Measurements from ENCODE around the gene KLHL2.
"Not testable (repeated sequence)": the region's sequence is repeated elsewhere in the genome, so short reads cannot be mapped to it uniquely, and the experiment has no call there.

The KLHL2 gene

DNA sequence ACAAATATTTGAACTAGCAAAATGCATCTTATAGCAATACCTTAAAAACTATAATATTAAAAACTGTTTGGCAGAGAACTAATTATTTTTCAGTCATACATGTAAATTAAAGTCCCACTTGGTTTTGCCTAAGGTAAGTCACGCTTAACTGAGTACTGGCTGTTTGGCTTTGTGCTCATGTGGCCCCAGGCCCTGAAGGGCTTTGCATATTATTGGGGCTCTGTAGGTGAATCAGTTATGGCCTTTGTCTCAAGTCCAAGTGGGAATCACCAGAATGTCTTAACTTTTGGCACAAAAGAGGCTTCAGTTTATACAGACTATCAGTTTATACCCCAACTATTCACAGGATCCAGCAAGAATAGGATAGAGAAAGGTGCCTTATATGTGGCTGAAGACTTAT, 29.5 kb downstream of the KLHL2 start:
- DNase-seq: not testable (repeated sequence)

GRCh38 chr4:165238041-165238640, 30.8 kb downstream of the KLHL2 start:
- peak; percentile 24 for DNase-seq

- DNase-seq: not testable (repeated sequence)
Measured at GRCh38 chr4:165240761-165241160, 33.4 kb downstream of the KLHL2 start.

GRCh38 chr4:165244148-165244547, 36.8 kb downstream of the KLHL2 start:
- DNase-seq: not testable (repeated sequence)

GRCh38 chr4:165244587-165245186, 37.3 kb downstream of the KLHL2 start:
- DNase-seq: not testable (repeated sequence)

- DNase-seq: peak; percentile 28
Measured at GRCh38 chr4:165248102-165248501, 40.7 kb downstream of the KLHL2 start.

DNA sequence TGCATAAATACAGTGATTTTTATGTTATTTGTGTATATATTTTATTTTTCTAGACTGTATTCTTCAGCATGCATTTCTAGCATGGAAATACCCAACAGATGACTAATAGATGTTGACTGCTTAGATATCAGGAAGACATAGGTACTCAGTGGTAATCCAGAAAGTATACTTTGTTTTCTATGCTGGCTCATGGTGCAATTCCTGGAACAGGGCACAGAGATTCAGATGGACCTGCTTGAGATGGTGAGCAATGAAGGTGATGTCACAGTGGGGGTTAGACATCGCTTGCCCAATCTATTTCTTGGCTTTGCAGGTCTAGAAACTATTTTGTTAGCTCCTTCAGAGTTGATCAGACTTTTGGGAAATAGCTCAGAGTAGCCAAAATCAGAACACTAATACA, 41.5 kb downstream of the KLHL2 start:
- DNase-seq: peak; percentile 46

DNA sequence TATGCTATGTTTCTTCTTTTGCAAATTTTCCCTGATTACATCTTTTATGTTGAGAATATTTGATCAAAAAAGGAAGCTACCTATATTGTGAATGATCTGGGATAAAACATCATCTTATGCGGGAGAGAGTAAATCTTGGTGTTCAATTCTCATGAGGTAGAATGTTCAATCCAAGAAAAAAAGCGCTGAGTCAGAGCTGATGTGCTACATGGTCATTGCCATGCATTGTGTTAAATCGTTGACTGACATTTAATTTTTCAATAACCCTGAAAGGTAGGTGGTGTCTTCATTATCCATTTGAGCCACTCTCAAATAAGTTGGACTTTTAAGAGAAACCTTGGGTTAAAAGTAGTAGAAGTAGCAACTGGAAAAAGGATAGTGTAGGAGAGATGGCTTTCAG, 47.4 kb downstream of the KLHL2 start:
- not testable (repeated sequence) for DNase-seq

DNA sequence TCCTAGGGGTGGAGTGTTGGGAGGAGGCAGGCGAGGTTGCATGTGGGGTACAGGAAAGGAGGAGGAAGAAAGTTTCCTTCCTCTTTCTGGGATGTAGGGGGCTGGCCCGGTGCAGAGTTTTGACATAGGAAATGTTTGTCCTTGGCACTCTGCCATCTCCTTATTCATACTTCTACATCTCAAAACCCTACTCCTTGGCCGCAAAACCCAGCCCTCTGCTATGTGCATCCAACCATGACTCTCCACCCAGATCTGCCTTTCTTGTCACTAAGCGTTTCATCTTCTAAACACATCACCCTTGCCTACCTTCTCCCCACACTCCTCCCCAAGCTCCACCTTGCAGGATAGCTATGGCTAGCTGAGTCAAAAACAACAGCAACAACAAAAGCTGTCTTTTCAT, 48.1 kb downstream of the KLHL2 start:
- peak; percentile 57 for DNase-seq

- not testable (repeated sequence) for DNase-seq
Measured at GRCh38 chr4:165256074-165256659, 48.8 kb downstream of the KLHL2 start.

- DNase-seq: not testable (repeated sequence)
Measured at GRCh38 chr4:165259776-165260175, 52.4 kb downstream of the KLHL2 start.

DNA sequence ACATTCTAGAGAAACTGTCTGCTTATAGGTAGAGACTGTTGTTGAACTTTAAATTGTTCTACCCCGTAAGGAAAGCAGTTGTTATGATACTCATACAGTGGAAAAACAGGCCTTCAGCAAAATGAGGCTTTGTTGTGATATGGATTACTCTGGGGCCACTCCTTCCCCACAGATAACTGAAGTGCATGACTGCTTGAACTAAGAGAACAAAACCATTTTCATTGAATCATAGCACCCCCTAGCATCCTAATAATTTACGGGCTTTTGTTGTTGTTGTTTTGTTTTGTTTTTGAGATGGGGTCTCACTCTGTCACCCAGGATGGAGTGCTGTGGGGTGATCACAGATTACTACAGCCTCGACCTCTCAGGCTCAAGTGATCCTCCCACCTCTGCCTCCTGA, 54.9 kb downstream of the KLHL2 start:
- DNase-seq: not testable (repeated sequence)

GRCh38 chr4:165263466-165263865, 56.1 kb downstream of the KLHL2 start:
- not testable (repeated sequence) for DNase-seq

- DNase-seq: not testable (repeated sequence)
Measured at GRCh38 chr4:165269931-165270330, 62.6 kb downstream of the KLHL2 start.

DNA sequence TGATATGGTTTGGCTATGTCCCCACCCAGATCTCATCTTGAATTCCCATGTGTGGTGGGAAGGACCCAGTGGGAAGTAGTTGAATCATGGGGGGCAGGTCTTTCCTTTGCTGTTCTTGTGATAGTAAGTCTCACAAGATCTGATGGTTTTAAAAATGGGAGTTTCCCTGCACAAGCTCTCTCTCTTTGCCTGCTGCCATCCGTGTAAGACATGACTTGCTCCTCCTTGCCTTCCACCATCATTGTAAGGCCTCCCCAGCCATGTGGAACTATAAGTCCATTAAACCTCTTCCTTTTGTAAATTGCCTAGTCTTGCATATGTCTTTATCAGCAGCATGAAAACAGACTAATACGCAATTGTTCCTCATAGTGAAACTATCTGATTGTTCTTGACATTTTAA, 66.1 kb downstream of the KLHL2 start:
- DNase-seq: not testable (repeated sequence)

- DNase-seq: not testable (repeated sequence)
Measured at GRCh38 chr4:165275357-165275756, 68.0 kb downstream of the KLHL2 start.

DNA sequence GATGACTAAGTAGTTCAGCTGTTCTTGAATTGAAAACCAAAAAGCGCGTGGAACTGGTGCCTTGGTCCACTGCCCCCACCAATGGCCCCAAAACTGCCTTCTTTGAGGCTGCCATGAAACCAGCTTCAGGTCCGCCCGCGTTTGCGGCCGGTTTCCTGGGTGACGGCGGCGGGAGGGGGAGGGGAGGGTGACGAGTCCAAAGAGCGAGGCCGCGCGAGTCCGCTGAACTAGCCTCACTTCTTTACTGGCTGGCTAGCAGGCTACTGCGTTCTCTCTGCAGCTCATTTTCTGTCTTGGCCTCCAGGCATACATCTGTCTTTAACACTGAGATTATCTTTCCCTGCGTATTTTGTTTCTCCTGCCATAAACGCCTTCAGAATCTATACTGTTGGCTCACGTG, 72.2 kb downstream of the KLHL2 start:
- DNase-seq: not testable (repeated sequence)

DNA sequence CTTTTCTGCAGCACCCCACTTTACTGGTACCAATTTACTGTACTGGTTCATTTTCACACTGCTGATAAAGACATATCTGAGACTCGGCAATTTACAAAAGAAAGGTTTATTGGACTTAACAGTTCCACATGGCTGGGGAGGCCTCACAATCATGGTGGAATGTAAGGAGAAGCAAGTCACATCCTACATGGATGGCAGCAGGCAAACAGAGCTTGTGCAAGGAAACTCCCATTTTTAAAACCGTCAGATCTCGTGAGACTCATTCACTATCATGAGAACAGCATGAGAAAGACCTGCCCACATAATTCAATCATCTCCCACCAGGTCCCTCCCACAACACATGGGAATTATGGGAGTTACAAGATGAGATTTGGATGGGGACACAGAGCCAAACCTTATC, 77.3 kb downstream of the KLHL2 start:
- DNase-seq: not testable (repeated sequence)

DNA sequence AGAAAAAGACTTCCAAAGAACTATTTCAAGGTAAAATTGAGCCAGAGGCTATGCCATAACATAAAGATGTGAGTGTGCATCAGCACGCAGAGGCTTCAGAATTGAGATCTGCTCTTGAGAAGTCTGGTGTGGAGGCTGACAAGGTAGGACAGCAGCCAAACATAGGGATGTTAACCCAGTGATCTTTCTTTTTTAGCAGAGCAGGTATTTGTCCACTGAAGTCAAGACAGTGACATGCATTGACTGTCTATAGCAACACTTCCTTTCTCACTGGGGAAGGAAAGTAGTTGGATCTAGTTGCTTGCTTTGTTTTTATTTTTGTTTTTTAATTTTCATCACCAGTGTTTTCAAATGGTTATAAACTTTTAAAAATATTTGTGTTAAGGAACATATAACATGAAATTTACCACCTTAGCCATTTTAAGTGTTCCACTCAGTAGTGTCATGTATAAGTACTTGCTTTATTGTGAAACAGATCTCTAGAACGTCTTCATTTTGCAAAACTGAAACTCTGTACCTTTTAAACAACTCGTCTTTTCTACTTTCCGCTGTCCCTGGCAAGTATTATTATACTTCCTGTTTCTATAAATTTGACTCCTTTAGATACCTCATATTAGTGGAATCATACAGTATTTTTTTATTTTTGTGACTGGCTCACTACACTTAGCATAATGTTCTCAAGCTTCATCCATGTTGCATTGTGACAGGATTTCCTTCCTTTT, 79.4 kb downstream of the KLHL2 start:
- DNase-seq: not testable (repeated sequence)

GRCh38 chr4:165288226-165288625, 80.9 kb downstream of the KLHL2 start:
- DNase-seq: no peak

DNA sequence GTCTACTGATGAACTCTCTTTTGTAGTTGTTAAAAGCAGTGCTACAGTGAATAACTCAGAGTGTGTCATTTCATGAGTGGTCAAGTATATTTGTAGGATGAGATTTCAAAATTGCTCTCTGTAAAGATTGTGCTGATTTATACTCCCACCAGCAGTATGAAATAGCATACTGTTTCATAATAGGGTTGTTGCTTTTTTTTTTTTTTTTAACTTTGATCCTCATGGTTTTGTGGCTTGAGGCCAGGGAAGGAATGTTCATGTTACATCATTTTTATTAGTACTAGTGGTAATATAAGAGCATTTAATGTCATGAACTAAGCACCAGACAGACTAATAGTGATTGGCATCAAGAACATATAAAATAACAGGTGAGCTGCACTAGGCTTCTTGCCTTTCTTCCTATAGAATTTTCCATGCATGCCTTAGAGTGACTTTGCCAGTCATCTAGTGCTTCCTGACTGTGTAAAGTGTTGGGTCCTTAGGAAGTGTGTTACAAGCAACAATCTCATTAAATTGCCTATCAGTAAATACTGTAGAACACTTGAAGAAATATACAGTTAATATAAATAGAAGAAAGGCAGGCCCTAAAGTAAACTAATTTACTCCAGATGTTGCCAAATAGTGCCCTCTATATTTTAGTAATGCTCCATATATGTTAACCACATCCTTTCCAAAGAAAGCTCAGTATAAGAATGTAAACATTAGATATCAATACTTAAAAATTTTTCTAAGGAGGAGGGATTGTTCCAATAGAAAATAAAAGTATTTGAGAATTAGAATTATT, 81.5 kb downstream of the KLHL2 start:
- DNase-seq: peak; percentile 17

GRCh38 chr4:165289423-165289785, 82.0 kb downstream of the KLHL2 start:
- no peak for DNase-seq

GRCh38 chr4:165293061-165293460, 85.7 kb downstream of the KLHL2 start:
- no peak for DNase-seq
